SU-DHL-6 (cell line): Measurements from ENCODE around the gene MAIP1.

Experiments
- H2AFZ ChIP-seq: fragments of 200-600 bp; sonication (generic); 2 replicates; pipeline ENCODE4 v1.6.1; 2014; ENCODE audit warnings: low read depth, mild to moderate bottlenecking, moderate library complexity, mixed read lengths, antibody characterized with exemption, low read length; ENCODE audit not compliant: severe bottlenecking
- H3F3A ChIP-seq: fragments of 200-600 bp; shearing (Covaris generic); 2 replicates; pipeline ENCODE4 v1.6.0; 2016; ENCODE audit warnings: antibody characterized with exemption, mild to moderate bottlenecking; ENCODE audit not compliant: insufficient read depth
- H3K27ac ChIP-seq: fragments of 200-600 bp; sonication (generic); 2 replicates; pipeline ENCODE4 v1.5.1; 2016; ENCODE audit warnings: low read depth, mild to moderate bottlenecking, low read length, moderate library complexity, mixed read lengths
- H3K27me3 ChIP-seq: fragments of 200-600 bp; sonication (generic), shearing (Covaris generic); 2 replicates; pipeline ENCODE4 v1.6.0; 2014; ENCODE audit warnings: mild to moderate bottlenecking, low read length
- H3K36me3 ChIP-seq: fragments of 200-600 bp; sonication (generic); 2 replicates; pipeline ENCODE4 v1.6.1; 2014; ENCODE audit warnings: mild to moderate bottlenecking, low read length, mixed read lengths
- H3K4me2 ChIP-seq: fragments of 300-600, 200-600 bp; shearing (Covaris generic), sonication (generic); 2 replicates; pipeline ENCODE4 v1.6.0; 2014; ENCODE audit warnings: low read length, low read depth, mild to moderate bottlenecking; ENCODE audit not compliant: poor library complexity, severe bottlenecking
- H3K4me3 ChIP-seq: fragments of 200-600 bp; sonication (generic); 2 replicates; pipeline ENCODE4 v1.5.1; 2014; ENCODE audit warnings: antibody characterized with exemption, low read length, mild to moderate bottlenecking, mixed read lengths; ENCODE audit not compliant: insufficient read depth, poor library complexity, severe bottlenecking
- H3K79me2 ChIP-seq: fragments of 200-600 bp; sonication (generic); 2 replicates; pipeline ENCODE4 v1.6.1; 2014; ENCODE audit warnings: mild to moderate bottlenecking, low read length, moderate library complexity; ENCODE audit not compliant: insufficient read depth
- H3K9ac ChIP-seq: fragments of 200-600 bp; sonication (generic); 2 replicates; pipeline ENCODE4 v1.7.0; 2014; ENCODE audit warnings: mild to moderate bottlenecking, low read length
- H3K9me2 ChIP-seq: fragments of 200-600 bp; sonication (generic); replicated peaks from 2 replicates; pipeline ENCODE4 v1.6.1; 2014; ENCODE audit warnings: low read length; ENCODE audit not compliant: insufficient read depth
- H3K9me3 ChIP-seq: fragments of 200-600 bp; sonication (generic); 2 replicates; pipeline ENCODE4 v1.6.1; 2014; ENCODE audit warnings: low read length, mixed read lengths; ENCODE audit not compliant: insufficient read depth
- H4K20me1 ChIP-seq: fragments of 200-600 bp; sonication (generic); 2 replicates; pipeline ENCODE4 v1.6.1; 2014; ENCODE audit warnings: low read depth, mild to moderate bottlenecking, antibody characterized with exemption, low read length, moderate library complexity, mixed read lengths
- EZH2phosphoT487 ChIP-seq: fragments of 200-600 bp; sonication (generic), shearing (Covaris generic); conservative IDR thresholded peaks from 2 replicates; pipeline ENCODE4 v1.6.1; 2018; ENCODE audit warnings: mild to moderate bottlenecking, antibody characterized with exemption, low read length, moderate library complexity, mixed read lengths
- TF ChIP-seq, protein P1 (sequence below): fragments of 200-600 bp; sonication (generic); IDR thresholded peaks from one replicate; pipeline ENCODE4 v1.5.1; 2017; ENCODE audit warnings: antibody characterized with exemption, mild to moderate bottlenecking, low read length, moderate library complexity; ENCODE audit not compliant: insufficient read depth, poor library complexity, severe bottlenecking

MAIP1 gene

DNA sequence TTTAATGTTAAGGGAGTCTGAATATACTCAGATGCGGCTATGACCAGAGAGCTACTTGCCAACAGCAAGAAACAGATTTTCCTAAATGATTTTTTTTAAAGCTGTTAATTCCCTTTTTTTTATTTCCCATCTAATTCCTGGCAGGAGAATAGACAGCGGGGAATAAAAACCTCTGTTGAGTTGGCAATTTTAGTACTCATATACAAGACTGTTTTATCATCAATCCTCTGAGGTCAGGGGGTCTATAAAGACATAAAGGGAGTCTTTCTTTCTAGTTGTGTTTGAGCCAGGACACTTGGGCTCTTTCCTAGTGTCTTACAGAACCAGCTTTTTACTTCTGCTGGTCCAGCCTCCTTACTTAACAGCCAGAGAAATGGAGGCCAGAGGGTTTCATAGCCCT lies 29.4 kb downstream of the MAIP1 start:
- Histone ChIP-seq H3K36me3 (no peaks in the 10 kb centered on the region), H3K9me3 (no peaks in the 10 kb centered on the region), H3K27me3 (no peaks in the 10 kb centered on the region), H3K9me2 (no peaks in the 10 kb centered on the region), H3K9ac (no peak overlapping the region), H3K79me2 (no peaks in the 10 kb centered on the region), H4K20me1 (no peaks in the 10 kb centered on the region), H3F3A (no peaks in the 10 kb centered on the region), H3K4me3 (no peak overlapping the region), H3K4me2 (no peak overlapping the region), H3K27ac (no peak overlapping the region), H2AFZ (no peak overlapping the region)
- no peak for TF ChIP-seq EZH2phosphoT487
- TF ChIP-seq, protein P1, sequence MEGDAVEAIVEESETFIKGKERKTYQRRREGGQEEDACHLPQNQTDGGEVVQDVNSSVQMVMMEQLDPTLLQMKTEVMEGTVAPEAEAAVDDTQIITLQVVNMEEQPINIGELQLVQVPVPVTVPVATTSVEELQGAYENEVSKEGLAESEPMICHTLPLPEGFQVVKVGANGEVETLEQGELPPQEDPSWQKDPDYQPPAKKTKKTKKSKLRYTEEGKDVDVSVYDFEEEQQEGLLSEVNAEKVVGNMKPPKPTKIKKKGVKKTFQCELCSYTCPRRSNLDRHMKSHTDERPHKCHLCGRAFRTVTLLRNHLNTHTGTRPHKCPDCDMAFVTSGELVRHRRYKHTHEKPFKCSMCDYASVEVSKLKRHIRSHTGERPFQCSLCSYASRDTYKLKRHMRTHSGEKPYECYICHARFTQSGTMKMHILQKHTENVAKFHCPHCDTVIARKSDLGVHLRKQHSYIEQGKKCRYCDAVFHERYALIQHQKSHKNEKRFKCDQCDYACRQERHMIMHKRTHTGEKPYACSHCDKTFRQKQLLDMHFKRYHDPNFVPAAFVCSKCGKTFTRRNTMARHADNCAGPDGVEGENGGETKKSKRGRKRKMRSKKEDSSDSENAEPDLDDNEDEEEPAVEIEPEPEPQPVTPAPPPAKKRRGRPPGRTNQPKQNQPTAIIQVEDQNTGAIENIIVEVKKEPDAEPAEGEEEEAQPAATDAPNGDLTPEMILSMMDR: no peak

DNA sequence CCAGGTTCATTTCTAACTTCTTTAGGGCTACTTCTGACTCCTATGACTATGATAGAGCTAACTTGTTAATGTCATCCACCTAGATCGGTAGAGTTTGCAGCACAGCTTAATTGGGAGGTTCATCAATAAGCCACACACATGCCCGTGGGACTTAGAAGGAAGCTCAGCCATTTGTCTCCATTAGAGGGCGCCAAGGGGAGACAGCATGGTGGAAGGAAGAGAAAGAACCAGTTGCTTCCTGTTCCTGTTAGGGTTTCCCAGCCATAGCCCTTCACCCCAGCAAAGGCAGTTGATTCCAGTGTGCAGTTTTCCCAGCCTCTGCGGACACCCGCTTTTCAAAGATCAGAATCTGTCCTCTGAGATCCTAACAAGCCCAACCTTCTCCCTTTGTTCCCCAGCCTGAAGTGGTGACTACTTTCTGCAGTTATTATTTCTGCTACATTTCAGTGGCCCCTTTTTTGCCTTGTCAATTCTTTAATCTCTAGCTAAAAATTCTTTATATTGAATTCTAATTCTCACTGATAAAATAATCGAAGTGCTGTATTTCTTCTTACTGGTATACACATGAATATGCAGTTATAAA lies 30.3 kb downstream of the MAIP1 start:
- Histone ChIP-seq H3K36me3 (no peaks in the 10 kb centered on the region), H3K9ac (no peak overlapping the region), H3K27me3 (no peaks in the 10 kb centered on the region), H3K79me2 (no peaks in the 10 kb centered on the region), H2AFZ (peak overlapping the region; percentile 84), H3K9me3 (no peaks in the 10 kb centered on the region), H3F3A (no peaks in the 10 kb centered on the region), H3K4me3 (no peak overlapping the region), H3K9me2 (no peaks in the 10 kb centered on the region), H3K27ac (no peak overlapping the region), H4K20me1 (no peaks in the 10 kb centered on the region), H3K4me2 (no peak overlapping the region)
- TF ChIP-seq, protein P1: peak; percentile 52
- no peak for TF ChIP-seq EZH2phosphoT487

DNA sequence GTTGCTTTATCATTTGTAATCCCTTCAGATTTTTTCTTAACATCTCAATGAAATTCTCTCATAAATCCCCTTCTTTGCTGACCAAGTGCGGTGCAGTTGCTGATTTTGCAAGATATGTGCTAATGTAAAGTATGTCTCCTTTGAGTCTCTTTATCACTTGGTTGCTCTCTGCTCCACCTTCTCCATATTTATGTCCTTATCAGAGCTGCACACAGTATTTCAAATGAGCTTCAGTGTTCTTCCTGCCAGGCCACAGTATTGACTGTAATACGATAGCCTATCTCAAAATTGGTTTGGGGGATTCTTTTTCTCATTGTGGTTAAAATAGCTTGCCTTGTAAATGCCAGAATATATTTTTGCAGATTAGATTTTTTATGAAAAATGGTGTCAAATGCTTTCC lies 32.2 kb downstream of the MAIP1 start:
- no peaks in the 10 kb centered on the region for H3K79me2 ChIP-seq
- H3K9me2 ChIP-seq: no peaks in the 10 kb centered on the region
- no peak overlapping the region for H3K27ac ChIP-seq
- H3K36me3 ChIP-seq: no peaks in the 10 kb centered on the region
- no peaks in the 10 kb centered on the region for H3K9me3 ChIP-seq
- H3F3A ChIP-seq: no peaks in the 10 kb centered on the region
- H3K27me3 ChIP-seq: no peaks in the 10 kb centered on the region
- H3K4me2 ChIP-seq: no peak overlapping the region
- TF ChIP-seq EZH2phosphoT487: no peak
- TF ChIP-seq, protein P1: no peak
- H3K9ac ChIP-seq: no peak overlapping the region
- no peak overlapping the region for H3K4me3 ChIP-seq
- no peak overlapping the region for H2AFZ ChIP-seq
- no peaks in the 10 kb centered on the region for H4K20me1 ChIP-seq
